OCI-LY3 (cell line): ENCODE data around the gene PLB1.
A peak's percentile ranks its signal among the peaks of the same experiment; 100 is the strongest.

Source experiments
- H2AFZ ChIP-seq: fragments of 200-600, 300-600 bp; shearing (Covaris generic); 2 replicates; pipeline ENCODE4 v1.6.0; 2014; ENCODE audit warnings: antibody characterized with exemption, low read depth, low read length
- H3K27ac ChIP-seq: fragments of 200-600, 300-600 bp; sonication (generic); 2 replicates; pipeline ENCODE4 v1.5.1; 2014; ENCODE audit warnings: mild to moderate bottlenecking, low read length, moderate library complexity, mixed read lengths
- H3K27me3 ChIP-seq: fragments of 200-600, 300-600 bp; sonication (generic); 2 replicates; pipeline ENCODE4 v1.6.1; 2014; ENCODE audit warnings: low read depth, low read length, mixed read lengths
- H3K36me3 ChIP-seq: fragments of 200-600, 300-600 bp; sonication (generic); replicated peaks from 2 replicates; pipeline ENCODE3; 2014; ENCODE audit warnings: low read depth, low read length, mixed read lengths
- H3K4me1 ChIP-seq: fragments of 300-600, 200-600 bp; sonication (generic); 2 replicates; pipeline ENCODE4 v1.6.1; 2014; ENCODE audit warnings: low read length, mixed read lengths
- H3K4me2 ChIP-seq: fragments of 200-600, 300-600 bp; sonication (generic); 2 replicates; pipeline ENCODE4 v1.6.1; 2014; ENCODE audit warnings: low read length, mixed read lengths
- H3K4me3 ChIP-seq: fragments of 300-600, 200-600 bp; sonication (generic); 2 replicates; pipeline ENCODE4 v1.5.1; 2014; ENCODE audit warnings: antibody characterized with exemption, mild to moderate bottlenecking, low read length, moderate library complexity
- H3K79me2 ChIP-seq: fragments of 300-600, 200-600 bp; shearing (Covaris generic); 2 replicates; pipeline ENCODE4 v1.6.1; 2014; ENCODE audit warnings: mild to moderate bottlenecking, low read length, mixed read lengths
- H3K9ac ChIP-seq: fragments of 300-600, 200-600 bp; shearing (Covaris generic); 2 replicates; pipeline ENCODE4 v1.6.0; 2014; ENCODE audit warnings: mild to moderate bottlenecking, low read length, moderate library complexity
- H3K9me3 ChIP-seq: fragments of 200-600, 300-600 bp; shearing (Covaris generic); 2 replicates; pipeline ENCODE4 v1.6.1; 2014; ENCODE audit warnings: low read length, mixed read lengths; ENCODE audit not compliant: insufficient read depth
- H4K20me1 ChIP-seq: fragments of 200-600, 300-600 bp; sonication (generic); 2 replicates; pipeline ENCODE4 v1.6.1; 2016; ENCODE audit warnings: low read length, mixed read lengths; ENCODE audit not compliant: insufficient read depth
- EZH2phosphoT487 ChIP-seq: fragments of 200-600 bp; shearing (Covaris generic); IDR thresholded peaks from 2 replicates; pipeline ENCODE4 v1.6.1; 2018; ENCODE audit warnings: antibody characterized with exemption, mixed run types, low read depth
- TF ChIP-seq, protein P1 (sequence below): fragments of 200-600, 300-600 bp; sonication (generic); IDR thresholded peaks from 2 replicates; pipeline ENCODE4 v1.5.1; 2014; ENCODE audit warnings: antibody characterized with exemption, low read length, low read depth

The PLB1 gene

DNA sequence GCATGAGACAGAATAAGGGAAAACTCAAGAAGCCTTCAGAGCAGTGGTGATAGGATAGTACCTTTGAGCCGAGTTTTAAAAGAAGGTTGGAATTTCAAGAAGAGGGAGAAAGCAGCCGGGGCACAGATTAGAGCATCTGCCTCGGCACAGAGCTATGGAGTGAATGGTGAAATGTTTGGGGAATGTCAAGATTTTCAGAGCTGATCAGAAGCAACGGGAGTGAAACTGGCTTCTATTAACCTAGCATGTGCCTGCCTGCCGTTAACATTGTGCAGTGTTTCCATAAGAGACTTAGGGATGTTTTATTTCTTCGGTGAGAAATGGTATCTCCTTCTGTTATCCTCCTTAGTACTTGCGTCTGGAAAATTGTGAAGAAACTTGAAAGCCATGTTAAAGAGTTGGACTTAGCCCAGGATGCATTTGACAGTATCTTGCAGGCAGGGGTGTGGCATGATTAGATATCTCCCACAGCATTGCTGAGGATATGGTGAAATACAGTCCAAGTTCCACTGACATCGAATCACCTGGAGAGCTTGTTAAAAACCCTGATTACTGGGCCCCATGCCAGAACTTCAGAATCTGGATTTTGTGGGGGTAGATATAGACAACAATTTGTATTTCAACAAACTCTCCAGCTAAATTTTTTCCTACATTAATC lies 158.9 kb downstream of the PLB1 start:
- Histone ChIP-seq H3K4me2 (peak overlapping the region; percentile 38), H3K36me3 (no peaks in the 10 kb centered on the region), H3K27ac (peak overlapping the region; percentile 7; the same call in 1 of the 2 replicates), H3K4me1 (peaks cover 59% of the 10 kb centered on the region), H3K9ac (no peak overlapping the region), H4K20me1 (no peaks in the 10 kb centered on the region), H3K4me3 (no peak overlapping the region), H3K9me3 (peaks cover 5% of the 10 kb centered on the region; the same call in 1 of the 2 replicates), H3K27me3 (no peaks in the 10 kb centered on the region), H3K79me2 (no peaks in the 10 kb centered on the region), H2AFZ (no peak overlapping the region)
- TF ChIP-seq, protein P1, sequence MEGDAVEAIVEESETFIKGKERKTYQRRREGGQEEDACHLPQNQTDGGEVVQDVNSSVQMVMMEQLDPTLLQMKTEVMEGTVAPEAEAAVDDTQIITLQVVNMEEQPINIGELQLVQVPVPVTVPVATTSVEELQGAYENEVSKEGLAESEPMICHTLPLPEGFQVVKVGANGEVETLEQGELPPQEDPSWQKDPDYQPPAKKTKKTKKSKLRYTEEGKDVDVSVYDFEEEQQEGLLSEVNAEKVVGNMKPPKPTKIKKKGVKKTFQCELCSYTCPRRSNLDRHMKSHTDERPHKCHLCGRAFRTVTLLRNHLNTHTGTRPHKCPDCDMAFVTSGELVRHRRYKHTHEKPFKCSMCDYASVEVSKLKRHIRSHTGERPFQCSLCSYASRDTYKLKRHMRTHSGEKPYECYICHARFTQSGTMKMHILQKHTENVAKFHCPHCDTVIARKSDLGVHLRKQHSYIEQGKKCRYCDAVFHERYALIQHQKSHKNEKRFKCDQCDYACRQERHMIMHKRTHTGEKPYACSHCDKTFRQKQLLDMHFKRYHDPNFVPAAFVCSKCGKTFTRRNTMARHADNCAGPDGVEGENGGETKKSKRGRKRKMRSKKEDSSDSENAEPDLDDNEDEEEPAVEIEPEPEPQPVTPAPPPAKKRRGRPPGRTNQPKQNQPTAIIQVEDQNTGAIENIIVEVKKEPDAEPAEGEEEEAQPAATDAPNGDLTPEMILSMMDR, result no peak
- TF ChIP-seq EZH2phosphoT487, result no peak

DNA sequence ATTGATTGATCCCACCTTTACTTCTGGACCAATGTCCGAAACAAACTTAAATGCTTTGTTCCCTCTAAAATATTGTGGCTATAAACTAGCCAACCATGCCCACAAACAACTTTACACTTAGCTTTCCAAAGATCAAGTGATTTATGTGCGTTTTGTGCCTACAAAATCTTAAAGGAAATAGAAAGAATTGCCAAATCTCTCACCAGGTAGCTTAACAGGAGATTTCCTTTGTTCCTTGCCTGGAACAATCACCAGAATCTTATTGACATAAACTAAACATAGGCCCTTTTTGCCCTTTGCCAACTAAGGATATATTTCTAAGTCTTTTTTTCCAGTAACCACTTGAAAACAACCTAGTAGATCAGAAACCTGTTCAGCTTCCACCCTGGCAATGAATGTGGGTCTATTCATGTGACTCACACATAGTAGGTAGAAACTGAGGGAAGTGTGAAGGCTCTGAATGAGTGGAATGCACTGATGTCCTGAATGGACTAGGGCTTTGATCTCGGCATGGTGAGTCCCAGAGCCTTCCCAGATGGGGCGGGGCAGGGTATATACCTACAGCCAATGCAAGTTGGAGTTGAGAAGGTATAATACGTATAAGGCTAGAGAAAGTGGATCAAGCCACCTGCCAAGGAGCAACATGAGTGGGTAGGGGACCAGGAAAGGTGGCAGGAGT lies 161.2 kb downstream of the PLB1 start:
- H3K9ac ChIP-seq, result no peak overlapping the region
- no peaks in the 10 kb centered on the region for H3K36me3 ChIP-seq
- no peak overlapping the region for H3K27ac ChIP-seq
- H3K9me3 ChIP-seq, result peaks cover 5% of the 10 kb centered on the region; the same call in 1 of the 2 replicates
- no peaks in the 10 kb centered on the region for H4K20me1 ChIP-seq
- H3K4me2 ChIP-seq, result no peak overlapping the region
- H3K4me3 ChIP-seq, result no peak overlapping the region
- no peaks in the 10 kb centered on the region for H3K27me3 ChIP-seq
- TF ChIP-seq, protein P1, result no peak
- no peak for TF ChIP-seq EZH2phosphoT487
- peaks cover 39% of the 10 kb centered on the region for H3K4me1 ChIP-seq
- H2AFZ ChIP-seq, result peak overlapping the region; percentile 3; the same call in 1 of the 2 replicates
- H3K79me2 ChIP-seq, result no peaks in the 10 kb centered on the region

DNA sequence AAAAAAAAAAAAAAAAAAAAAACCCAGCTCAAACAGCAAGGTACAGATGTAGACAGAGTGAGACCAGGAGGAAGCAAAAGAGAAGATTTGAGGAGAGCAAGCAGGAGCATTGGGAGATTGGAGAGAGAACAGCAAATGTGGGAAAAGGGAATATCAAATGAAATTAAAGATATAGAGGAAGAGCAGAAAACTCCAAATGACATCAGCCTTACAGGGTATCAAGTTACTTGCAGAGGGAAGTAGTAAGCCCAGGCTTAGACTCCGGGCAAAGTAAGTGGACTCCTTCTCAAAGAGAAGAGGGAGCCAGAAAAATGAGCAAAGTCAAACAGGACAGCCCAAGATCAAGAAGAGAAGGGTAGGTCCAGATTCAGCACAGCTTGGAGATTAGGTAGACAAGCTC lies 162.5 kb downstream of the PLB1 start:
- Histone ChIP-seq H4K20me1 (no peaks in the 10 kb centered on the region), H3K9ac (no peak overlapping the region), H3K4me3 (no peak overlapping the region), H3K27me3 (no peaks in the 10 kb centered on the region), H3K9me3 (peaks cover 5% of the 10 kb centered on the region; the same call in 1 of the 2 replicates), H3K79me2 (no peaks in the 10 kb centered on the region), H3K4me2 (no peak overlapping the region), H3K4me1 (peaks cover 31% of the 10 kb centered on the region), H3K36me3 (no peaks in the 10 kb centered on the region), H3K27ac (no peak overlapping the region), H2AFZ (no peak overlapping the region)
- TF ChIP-seq, protein P1, result no peak
- no peak for TF ChIP-seq EZH2phosphoT487

DNA sequence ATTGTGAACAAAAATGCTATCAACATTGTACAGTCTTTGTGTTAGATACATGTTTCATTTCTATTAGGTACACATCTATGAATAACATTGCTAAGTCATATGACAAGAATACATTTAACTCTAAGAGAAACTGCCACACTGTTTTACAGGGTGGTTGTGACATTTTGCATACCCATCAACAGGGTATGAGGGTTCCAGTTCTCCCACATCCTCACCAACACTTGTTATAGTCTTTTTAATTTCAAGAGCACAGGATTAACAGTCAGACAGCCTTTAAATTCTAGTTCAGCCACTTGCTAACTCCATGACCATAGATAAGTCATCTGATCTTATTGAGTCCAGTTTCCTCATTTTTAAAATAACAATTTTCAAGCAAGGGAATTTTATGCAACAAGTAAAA lies 163.3 kb downstream of the PLB1 start:
- H3K9me3 ChIP-seq, result peaks cover 5% of the 10 kb centered on the region; the same call in 1 of the 2 replicates
- H3K27me3 ChIP-seq, result no peaks in the 10 kb centered on the region
- no peaks in the 10 kb centered on the region for H3K36me3 ChIP-seq
- H3K4me3 ChIP-seq, result no peak overlapping the region
- H3K4me2 ChIP-seq, result no peak overlapping the region
- TF ChIP-seq, protein P1, result no peak
- TF ChIP-seq EZH2phosphoT487, result no peak
- no peak overlapping the region for H3K9ac ChIP-seq
- no peak overlapping the region for H2AFZ ChIP-seq
- H3K4me1 ChIP-seq, result peaks cover 24% of the 10 kb centered on the region
- no peaks in the 10 kb centered on the region for H4K20me1 ChIP-seq
- no peak overlapping the region for H3K27ac ChIP-seq
- no peaks in the 10 kb centered on the region for H3K79me2 ChIP-seq
